HG03060 (cell line): ENCODE measurements around the gene QPRT.
"Not testable (repeated sequence)": the region's sequence is repeated elsewhere in the genome, so short reads cannot be mapped to it uniquely, and the experiment has no call there.

Experiments
- ATAC-seq: cut with Tn5 transposase; IDR thresholded peaks from one replicate; pipeline ENCODE4 v1.9.1; 2021; ENCODE audit warnings: low read depth, moderate number of reproducible peaks; ENCODE audit not compliant: unreplicated experiment

The QPRT gene

DNA sequence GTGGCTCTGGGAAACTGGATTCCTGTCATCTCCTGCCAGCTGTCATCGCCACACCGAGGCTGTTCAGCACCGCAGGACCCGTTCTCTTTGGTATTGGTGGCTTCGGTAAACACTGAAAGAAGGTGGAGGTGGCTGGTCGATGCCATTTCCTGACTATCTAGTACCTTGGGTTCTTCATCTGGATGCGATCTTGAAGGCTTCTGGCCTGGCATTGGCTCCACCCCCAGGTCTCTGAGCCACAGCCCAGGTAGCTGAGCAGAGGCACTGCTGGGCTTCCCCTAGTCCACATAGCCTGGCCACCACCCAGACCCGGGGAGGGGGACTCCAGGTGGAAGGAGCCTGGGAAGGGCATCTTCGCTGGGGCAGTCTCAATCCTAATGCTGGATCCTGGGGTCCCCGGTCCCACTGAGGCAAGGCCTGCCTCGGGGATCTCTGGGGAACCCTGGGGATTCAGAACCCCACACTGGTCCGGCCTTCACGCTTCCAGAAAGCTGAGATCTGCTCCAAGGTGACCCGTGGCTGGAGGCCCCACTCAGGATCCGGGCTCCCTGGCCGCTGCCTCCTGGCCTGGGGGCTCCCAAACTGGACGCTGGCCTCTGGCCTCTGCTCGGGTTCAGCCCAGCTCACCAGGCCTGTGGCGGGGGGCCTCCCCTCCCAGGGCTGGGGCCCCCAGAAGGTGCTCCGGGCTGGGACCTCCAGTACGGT, 65.0 kb downstream of the QPRT start:
- no peak for ATAC-seq

GRCh38 chr16:29744541-29745101, 65.6 kb downstream of the QPRT start:
- no peak for ATAC-seq

DNA sequence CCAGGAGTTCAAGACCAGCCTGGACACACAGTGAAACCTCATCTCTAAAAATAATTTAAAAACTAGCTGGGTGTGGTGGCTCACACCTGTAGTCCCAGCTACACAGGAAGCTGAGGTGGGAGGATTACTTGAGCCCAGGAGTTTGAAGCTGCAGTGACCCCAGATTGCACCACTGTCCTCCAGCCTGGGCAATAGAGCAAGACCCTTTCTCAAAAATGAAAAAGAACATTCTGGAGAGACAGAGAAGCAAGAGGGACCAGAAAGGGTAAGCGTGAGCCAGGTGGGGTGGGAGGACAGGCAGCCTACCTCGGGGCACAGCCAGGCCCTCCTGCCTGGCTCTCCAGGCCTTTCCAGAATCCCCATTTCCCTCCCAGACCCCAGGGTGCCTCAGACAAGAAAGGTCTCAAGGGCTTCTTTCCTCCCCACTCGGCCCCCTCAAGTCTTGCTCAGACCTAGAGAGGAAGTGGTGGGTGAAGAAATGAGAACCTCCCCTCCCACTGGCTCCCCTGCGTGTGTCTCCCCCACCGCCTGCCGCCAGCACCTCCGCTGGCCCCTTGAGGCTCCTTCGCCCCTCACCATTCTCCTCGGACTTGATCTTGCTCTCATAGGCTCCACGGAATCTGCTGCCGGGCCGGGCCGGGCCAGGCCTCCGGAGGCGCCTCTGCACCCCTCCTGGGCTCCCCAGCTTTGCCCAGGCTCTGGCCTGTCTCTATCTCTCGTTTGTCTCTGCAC, 66.3 kb downstream of the QPRT start:
- ATAC-seq = no peak

GRCh38 chr16:29745853-29746345, 66.9 kb downstream of the QPRT start, which contains the start of gene C16orf54:
C16orf54 (minus strand) TSS chr16:29745990; CDS start chr16:29744951, 1,039 bp downstream.
- ATAC-seq = no peak

DNA sequence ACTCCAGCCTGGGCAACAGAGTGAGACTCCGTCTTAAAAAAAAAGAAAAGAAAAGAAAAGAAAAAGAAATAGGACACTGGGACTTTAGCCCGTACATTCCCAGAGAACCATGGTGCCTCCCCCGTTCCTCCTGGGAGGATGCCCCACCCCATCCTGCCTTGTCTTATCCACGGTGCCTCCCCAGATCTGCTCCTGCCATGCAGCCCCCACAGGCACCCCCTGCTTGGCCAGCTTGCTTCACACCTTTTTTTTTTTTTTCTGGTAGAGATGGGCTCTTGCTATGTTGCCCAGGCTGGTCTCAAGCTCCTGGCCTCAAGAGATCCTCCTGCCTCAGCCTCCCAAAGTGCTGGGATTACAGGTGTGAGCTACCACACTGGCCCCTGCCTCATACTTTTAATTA, 67.5 kb downstream of the QPRT start:
- ATAC-seq = not testable (repeated sequence)
